ENCODE data around the gene CAPZA1. TPM values are rescaled to one million over a fixed set of nuclear protein-coding genes. Genes with fewer than 3 reads are reported as not detected.
"Not testable (repeated sequence)": the region's sequence is repeated elsewhere in the genome, so short reads cannot be mapped to it uniquely, and the experiment has no call there.

The CAPZA1 gene
- 190 and 259 TPM in 2 replicates for total RNA-seq (2014; rRNA removed; shearing (Covaris generic))

DNA sequence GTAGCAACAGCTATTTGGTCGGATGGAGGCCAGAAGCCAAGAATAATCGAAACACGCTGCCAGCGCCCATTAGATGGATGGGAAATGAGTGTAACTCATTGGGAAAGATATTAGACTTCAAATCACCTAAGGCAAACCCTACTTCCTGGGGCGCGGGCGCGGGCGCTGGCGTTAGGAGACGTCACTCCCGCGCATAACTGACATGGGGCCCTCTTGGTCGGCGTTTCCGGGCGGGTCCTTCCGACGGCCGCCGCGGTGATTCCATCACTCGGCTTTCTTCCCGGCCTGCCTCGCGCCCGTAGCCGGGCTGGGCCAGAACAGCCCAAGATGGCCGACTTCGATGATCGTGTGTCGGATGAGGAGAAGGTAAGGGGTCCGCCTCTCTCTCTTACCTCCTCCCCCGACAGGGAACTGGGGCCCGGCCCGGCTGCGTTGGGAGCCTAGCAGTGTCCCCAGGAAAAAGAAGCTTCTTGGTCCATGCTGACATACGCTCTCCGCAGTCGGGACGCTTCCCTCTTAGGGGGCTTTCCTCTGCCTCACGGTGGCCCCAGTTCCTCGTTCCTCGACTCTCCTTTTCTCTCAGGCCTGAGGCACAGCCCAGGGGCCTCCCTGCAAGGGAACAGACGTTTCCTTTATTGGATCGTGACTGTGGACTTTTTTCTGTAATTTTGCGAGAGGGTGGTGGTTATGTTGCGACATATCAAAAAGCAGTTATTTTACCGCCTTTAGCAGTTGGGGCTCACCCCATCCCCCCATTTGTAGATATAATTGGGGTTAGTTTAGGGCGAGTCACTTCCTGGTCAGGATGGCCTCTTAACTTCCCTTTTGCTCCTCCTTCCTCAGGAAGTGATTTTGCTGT, at the start of gene CAPZA1:
Gene CAPZA1, plus strand, starts transcription at position 315 of the 859 bp plus-strand sequence. Its CDS starts 13 bp downstream, at position 328.
- peak; percentile 94 for DNase-seq (ENCODE audit: low read depth)

- DNase-seq (ENCODE audit: low read depth): peak; percentile 95
Observed at GRCh38 chr1:112575154-112575804, 44.4 kb upstream of the CAPZA1 start.

- no peak for DNase-seq (ENCODE audit: low read depth)
Observed at GRCh38 chr1:112576240-112576639, 43.4 kb upstream of the CAPZA1 start.

GRCh38 chr1:112579801-112580510, 39.7 kb upstream of the CAPZA1 start:
- no peak for DNase-seq (ENCODE audit: low read depth)

GRCh38 chr1:112581586-112582192, 37.9 kb upstream of the CAPZA1 start:
- DNase-seq (ENCODE audit: low read depth): no peak

- DNase-seq (ENCODE audit: low read depth): no peak
Observed at GRCh38 chr1:112583366-112583765, 36.3 kb upstream of the CAPZA1 start.

- no peak for DNase-seq (ENCODE audit: low read depth)
Observed at GRCh38 chr1:112589766-112590165, 29.9 kb upstream of the CAPZA1 start.

- no peak for DNase-seq (ENCODE audit: low read depth)
Observed at GRCh38 chr1:112594208-112594876, 25.3 kb upstream of the CAPZA1 start.

- no peak for DNase-seq (ENCODE audit: low read depth)
Observed at GRCh38 chr1:112599477-112599876, 20.2 kb upstream of the CAPZA1 start.

GRCh38 chr1:112603012-112603411, 16.6 kb upstream of the CAPZA1 start:
- no peak for DNase-seq (ENCODE audit: low read depth)

DNA sequence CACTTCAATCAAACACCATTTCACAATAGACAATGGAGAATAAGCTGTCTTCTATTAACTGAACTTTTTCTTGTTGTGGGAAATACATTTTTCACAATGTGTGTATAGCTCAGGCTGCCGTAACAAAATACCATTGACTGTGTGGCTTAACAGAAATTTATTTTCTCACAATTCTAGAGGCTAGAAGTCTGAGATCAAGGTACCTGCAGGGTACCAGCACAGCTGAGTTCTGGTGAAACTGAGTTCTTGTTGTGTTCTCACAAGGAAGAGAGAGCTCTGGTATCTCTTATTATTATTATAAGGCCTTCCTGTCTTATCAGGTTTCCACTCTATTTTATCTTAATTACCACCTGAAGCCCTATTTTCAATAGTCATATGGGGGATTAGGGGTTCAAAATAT, 16.1 kb upstream of the CAPZA1 start:
- no peak for DNase-seq (ENCODE audit: low read depth)

GRCh38 chr1:112605633-112606327, 13.9 kb upstream of the CAPZA1 start:
- peak; percentile 8 for DNase-seq (ENCODE audit: low read depth)

DNA sequence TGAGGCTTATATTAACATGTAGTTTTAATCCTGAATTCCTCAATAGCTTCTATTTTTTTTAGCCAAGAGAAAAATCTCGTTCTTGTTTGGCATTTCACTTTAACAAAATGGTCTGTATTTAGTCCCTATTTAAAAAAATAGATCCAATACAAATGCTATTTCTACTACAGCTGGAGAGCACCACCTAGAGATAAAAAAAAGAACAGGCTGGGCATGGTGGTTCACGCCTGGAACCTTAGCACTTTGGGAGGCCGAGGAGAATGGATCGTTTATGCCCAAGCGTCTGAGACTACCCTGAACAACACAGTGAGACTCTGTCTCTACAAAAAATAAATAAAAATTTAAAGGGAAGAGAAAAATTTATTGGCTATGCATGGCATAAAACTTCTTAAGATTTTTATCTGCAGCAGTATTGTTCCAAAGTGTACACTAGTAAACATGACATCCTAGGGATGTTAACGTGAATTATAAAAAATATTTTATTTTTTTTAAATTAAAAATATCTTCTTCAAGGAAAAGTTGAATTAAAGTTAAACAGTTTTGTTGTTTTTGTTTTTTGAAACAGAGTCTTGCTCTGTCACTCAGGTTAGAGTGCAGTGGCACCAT, 5.1 kb upstream of the CAPZA1 start:
- peak; percentile 51 for DNase-seq (ENCODE audit: low read depth)

DNA sequence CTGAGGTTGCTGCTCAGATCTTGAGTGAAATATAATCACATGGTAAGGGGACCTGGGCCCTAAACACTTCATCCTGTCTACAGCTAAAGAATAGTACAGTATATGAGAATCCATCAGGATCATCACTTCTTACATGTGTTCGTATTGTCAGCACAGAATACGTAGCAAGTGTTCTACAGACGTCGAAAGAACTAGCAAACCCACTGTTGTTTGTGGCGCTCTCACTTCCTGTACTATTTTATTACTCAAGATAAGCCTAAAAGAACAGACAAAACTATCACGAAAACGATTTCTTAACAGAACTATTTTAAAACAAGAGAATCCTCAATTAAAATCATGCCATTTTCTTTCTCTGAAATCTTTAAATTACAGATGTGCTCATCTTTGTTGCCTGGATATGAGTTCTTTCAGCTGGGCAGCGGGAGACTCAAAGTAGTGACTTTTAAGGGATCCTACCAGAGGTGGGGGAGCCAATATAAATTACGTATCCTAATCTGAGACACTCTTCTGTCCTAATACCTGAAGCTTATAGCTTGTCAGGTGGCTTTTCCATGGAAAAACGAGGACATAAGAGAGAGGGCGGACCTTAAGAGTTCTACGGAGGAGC, 1.4 kb upstream of the CAPZA1 start:
- peak; percentile 27 for DNase-seq (ENCODE audit: low read depth)

DNA sequence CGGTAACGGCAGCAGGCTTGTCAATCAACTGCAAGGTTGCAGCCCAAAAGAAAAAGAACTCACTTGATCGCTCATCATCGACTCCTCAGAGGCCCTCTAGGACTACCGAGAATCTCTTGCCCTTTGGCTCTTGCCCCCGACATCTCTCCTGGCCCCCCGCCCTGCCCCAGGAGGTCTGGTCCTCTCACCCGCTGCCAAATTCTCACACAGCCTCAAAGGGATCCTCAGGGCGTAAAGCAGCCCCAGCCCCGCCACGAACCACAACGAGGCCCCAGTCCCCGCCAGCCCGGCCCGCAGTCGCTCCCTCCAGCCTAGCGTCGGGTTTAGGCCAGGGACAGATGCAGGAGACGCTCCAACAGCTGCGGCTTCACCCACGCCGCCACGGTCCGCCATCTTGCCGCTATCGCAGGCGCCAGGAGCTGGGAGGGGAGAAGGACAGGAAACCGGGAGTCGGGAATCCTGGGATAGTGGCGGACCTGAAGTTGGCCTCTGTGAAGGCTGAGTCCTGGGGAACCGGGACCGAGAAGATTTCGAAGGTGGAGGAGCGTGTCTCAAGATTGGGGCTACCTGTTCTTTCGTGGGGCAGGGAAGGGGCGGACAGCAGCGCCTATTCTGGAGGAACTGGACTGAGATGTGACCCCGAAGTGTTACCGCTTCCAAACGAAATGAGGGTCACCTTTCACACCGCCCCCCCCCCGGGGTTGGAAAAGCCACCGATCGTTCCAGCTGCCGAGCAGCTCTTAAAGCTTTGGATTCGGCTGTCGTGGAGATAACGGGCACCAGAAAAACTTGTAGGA, 713 bp upstream of the CAPZA1 start, which contains the start of gene ST7L:
Gene ST7L, minus strand, starts transcription at position 421 of the 797 bp plus-strand sequence. Its CDS starts 28 bp downstream, at position 393.
- peak; percentile 83 for DNase-seq (ENCODE audit: low read depth)

DNA sequence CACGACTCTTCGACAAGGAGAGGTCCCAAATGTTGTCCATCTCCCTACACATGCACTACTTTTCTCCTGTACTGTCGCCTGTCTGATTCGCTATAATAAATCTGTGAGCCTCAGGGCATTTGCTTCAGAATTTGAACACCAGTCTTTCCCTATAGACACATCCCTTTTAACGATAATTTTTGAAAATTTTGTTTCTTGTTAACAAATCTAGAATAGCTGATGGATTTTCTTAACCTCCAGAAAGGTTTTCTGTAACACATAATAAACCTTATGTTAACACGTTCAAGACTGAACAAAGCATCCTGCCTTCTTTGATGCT, 704 bp downstream of the CAPZA1 start:
- DNase-seq (ENCODE audit: low read depth): no peak

DNA sequence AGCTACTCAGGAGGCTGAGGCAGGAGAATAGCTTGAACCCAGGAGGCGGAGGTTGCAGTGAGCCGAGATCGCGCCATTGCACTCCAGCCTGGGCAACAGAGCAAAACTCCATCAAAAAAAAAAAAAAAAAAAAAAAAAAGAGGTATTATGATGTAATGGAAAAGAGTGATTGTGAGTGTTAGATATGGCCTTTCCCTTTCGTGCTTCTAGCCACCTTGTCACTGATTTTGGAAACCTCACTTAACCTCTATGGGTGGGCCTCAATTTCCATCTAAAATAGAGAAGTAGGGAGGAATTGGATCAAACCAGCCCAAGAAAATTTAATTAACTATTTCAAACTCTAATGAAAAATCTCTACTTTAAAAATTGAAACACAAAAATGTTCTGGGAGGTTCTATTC, 4.9 kb downstream of the CAPZA1 start:
- DNase-seq (ENCODE audit: low read depth): not testable (repeated sequence)

GRCh38 chr1:112625696-112626095, 6.1 kb downstream of the CAPZA1 start:
- peak; percentile 64 for DNase-seq (ENCODE audit: low read depth)

- DNase-seq (ENCODE audit: low read depth): no peak
Observed at GRCh38 chr1:112626193-112626592, 6.6 kb downstream of the CAPZA1 start.
